ENCODE data around the gene MPC1L. TPM values are rescaled to one million over a fixed set of nuclear protein-coding genes. Genes with fewer than 3 reads are reported as not detected.

Gene MPC1L
- total RNA-seq, 1 donor = not detected

DNA sequence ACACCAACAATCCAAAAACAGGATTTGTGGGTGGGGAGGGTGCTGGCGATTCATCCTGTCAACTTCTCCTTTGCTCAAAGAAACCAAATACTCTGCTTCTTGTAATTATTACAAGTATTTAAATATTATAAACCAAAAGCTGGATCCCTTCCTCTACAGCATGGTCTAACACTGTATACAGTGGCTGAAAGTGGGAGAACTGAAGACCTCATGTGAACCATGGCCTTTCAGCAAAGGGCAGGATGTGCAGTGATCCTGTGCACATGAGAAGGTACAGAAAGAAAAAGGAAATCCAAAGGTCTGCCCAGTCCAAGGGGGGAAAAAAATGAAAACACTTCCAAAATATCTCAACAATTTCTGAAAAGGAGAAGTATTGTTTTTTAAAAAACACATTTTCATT lies 29.4 kb downstream of the MPC1L start:
- Histone ChIP-seq H3K27me3 (ENCODE audit: insufficient read depth, low read length) (no peaks in the 10 kb centered on the region), H3K4me3 (ENCODE audit: low read length) (no peak overlapping the region), H3K4me1 (ENCODE audit: insufficient read depth, low read length) (peaks cover 6% of the 10 kb centered on the region), H3K9me3 (ENCODE audit: low read depth, low read length) (no peaks in the 10 kb centered on the region)

DNA sequence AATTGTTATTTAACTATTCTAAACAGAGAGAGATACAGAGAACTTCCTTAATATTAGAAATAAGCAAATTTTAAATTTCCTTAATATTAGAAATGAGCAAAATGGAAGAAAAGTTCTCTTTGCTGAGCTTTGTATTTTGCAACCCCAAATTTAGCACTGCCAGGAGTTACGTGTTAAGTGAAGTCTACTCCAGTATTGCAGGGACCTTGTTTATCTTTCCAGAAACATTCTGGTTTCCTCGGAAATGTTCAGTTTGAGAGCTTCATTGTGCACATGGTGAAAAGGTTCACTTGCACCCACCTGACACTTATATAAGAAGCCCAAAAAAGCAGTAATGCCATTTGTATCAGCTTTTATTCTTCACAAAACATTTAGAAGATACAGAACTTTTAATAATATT lies 30.3 kb downstream of the MPC1L start:
- Histone ChIP-seq H3K4me1 (ENCODE audit: insufficient read depth, low read length) (no peaks in the 10 kb centered on the region), H3K4me3 (ENCODE audit: low read length) (no peak overlapping the region), H3K9me3 (ENCODE audit: low read depth, low read length) (no peaks in the 10 kb centered on the region), H3K27me3 (ENCODE audit: insufficient read depth, low read length) (no peaks in the 10 kb centered on the region)

DNA sequence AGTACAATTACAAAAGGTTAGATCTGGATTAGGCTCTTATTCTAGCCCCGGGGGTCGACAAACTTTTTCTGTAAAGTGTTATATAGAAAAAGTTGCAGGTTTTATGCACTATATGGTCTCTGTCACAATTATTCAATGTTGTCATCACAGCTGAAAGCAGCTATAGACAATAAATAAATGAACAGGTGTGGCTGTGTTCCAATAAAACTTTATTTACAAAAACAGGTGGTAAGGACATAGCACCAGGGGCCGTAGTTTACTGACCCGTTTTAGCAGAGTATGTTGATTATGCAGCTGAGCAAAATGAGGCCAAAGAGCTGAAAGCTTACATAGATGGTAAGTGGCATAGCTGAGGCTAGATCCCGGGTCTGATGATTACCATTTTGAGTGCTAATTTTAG lies 37.2 kb downstream of the MPC1L start:
- Histone ChIP-seq H3K4me1 (ENCODE audit: insufficient read depth, low read length) (no peaks in the 10 kb centered on the region), H3K9me3 (ENCODE audit: low read depth, low read length) (no peaks in the 10 kb centered on the region), H3K4me3 (ENCODE audit: low read length) (no peak overlapping the region), H3K27me3 (ENCODE audit: insufficient read depth, low read length) (no peaks in the 10 kb centered on the region)

DNA sequence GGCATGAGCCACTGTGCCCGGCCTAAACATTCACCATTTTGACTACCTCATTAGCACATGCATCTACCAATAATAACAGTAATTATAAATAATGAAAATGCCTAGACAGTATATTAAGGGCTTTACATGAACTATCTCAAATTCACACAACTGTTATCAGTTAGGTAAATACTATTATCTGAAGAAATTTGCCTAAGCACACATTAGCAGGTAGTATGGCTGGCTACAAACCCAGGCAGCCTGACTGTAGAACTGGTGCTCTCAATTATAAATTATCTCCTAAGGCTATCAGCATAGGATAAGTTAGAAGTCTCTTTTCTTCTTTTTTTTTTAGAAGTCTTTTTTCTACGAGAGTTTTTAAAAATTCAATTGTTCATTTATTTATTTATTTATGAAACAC lies 38.3 kb downstream of the MPC1L start:
- Histone ChIP-seq H3K9me3 (ENCODE audit: low read depth, low read length) (no peaks in the 10 kb centered on the region), H3K4me3 (ENCODE audit: low read length) (no peak overlapping the region), H3K27me3 (ENCODE audit: insufficient read depth, low read length) (no peaks in the 10 kb centered on the region), H3K4me1 (ENCODE audit: insufficient read depth, low read length) (no peaks in the 10 kb centered on the region)

DNA sequence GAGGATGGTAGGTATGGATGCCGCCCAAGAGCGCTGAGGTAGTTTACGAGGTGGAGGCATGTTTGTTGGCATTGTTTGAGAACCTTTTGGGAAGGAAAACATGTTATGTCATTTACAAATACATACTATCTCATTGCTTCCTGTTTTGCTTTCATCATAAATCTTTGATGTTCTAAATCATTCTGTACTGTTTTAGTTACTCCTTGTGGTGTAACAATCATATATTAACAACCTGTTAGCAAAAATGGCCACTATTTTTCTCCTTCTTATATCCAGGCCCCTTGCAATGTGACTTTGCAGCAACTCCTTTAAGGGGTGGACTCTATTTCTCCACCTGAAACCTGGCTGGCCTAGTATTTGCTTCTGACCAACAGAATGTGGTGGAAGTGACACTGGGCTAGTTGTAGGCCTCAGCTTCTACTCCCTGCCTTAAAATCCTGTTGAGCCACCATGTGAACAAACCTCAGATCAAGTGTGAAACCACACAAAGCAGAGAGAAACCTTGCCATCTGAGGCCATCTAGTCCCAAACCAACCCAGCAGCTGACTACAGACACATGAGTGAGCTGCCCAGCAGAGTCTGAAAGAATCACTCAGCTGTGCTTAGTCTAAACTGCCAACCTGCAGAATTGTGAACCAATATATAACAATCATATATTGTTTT lies 40.0 kb downstream of the MPC1L start:
- Histone ChIP-seq H3K4me1 (ENCODE audit: insufficient read depth, low read length) (no peaks in the 10 kb centered on the region), H3K4me3 (ENCODE audit: low read length) (no peak overlapping the region)

DNA sequence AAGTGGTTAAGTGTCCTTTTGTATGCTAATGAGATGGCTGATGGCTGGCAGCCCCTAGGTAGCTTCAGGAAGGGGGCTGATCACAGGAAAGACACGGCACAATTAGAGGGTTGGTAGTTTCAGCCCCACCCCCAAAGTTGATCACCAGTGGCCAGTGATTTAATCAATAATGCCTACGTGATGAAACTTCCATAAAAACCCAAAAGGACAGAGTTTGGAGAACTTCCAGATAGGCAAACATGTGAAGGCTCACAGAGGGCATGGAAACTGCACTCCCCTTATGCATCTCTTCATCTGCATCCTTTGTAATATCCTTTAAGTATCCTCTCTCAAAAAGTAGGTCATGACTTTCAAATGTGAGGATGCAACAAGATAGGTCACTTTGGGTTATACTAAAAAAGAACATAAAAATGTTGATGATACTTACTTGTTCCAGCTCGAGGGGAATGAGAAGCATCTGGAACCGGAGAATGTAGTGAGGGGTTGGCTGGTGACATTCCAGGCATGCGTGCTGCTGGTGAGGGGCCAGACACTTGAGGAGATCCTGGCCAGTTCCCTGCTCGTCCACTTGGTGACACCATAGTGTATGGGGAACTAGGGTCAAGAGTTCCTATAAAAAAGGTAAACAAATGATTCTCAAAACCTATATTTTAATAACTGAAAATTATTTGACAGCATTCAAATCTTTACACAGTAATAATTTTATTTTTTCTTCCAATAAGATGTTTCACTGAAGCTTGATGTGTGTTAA lies 40.8 kb downstream of the MPC1L start:
- Histone ChIP-seq H3K9me3 (ENCODE audit: low read depth, low read length) (no peaks in the 10 kb centered on the region), H3K4me1 (ENCODE audit: insufficient read depth, low read length) (no peaks in the 10 kb centered on the region), H3K27me3 (ENCODE audit: insufficient read depth, low read length) (no peaks in the 10 kb centered on the region), H3K4me3 (ENCODE audit: low read length) (no peak overlapping the region)

More for the DNA sequence above, 40.0 kb downstream of the MPC1L start:
- no peaks in the 10 kb centered on the region for H3K27me3 ChIP-seq (ENCODE audit: insufficient read depth, low read length)
- H3K9me3 ChIP-seq (ENCODE audit: low read depth, low read length) = no peaks in the 10 kb centered on the region

DNA sequence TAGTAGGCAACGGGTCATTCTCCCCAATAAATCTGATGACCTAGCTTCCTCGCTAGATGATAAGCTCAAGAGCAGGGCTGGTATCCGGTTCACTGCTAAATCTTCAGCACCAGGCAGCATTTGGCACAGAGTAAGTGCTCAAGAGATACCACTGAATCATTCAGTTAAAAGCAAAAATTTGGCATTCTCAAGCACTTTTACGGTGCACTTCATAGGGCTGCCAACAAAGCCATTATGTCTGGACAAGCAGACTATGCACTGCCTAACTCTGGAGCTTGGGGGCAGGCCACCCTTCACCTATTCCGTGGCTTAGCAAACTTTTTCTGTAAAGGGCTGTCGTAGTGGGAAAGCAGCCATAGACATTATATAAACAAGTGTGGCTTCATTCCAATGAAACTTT lies 47.9 kb downstream of the MPC1L start:
- H3K4me3 ChIP-seq (ENCODE audit: low read length) = no peak overlapping the region
- no peaks in the 10 kb centered on the region for H3K4me1 ChIP-seq (ENCODE audit: insufficient read depth, low read length)

More for the DNA sequence above, 47.9 kb downstream of the MPC1L start:
- H3K9me3 ChIP-seq (ENCODE audit: low read depth, low read length) = no peaks in the 10 kb centered on the region
- no peaks in the 10 kb centered on the region for H3K27me3 ChIP-seq (ENCODE audit: insufficient read depth, low read length)

Other genes starting within 250 kb of the MPC1L start
- gene ATP6AP2, start 42.5 kb upstream of the MPC1L start, total RNA-seq = 167 TPM
- gene CXorf38, start 24.1 kb downstream of the MPC1L start, total RNA-seq = 29.8 TPM
- gene MED14, start 112.1 kb downstream of the MPC1L start, total RNA-seq = 64.5 TPM